HCT116 (cell line): ENCODE results near the gene WLS.

ENCODE experiments used
- EZH2phosphoT487 ChIP-seq: fragments of 200-600 bp; IDR thresholded peaks from 2 replicates; pipeline ENCODE4 v1.6.1; 2018; ENCODE audit warnings: antibody characterized with exemption, borderline replicate concordance
- POLR2A ChIP-seq: IDR thresholded peaks from 2 replicates; pipeline ENCODE4 v1.7.0; 2011; ENCODE audit warnings: borderline replicate concordance; ENCODE audit not compliant: insufficient read depth, insufficient read length; ENCODE audit errors: extremely low read depth
- POLR2AphosphoS5 ChIP-seq: IDR thresholded peaks from 2 replicates; pipeline ENCODE4 v1.6.1; 2011; ENCODE audit warnings: mild to moderate bottlenecking, low read depth, low read length, moderate library complexity
- SRF ChIP-seq: IDR thresholded peaks from 2 replicates; pipeline ENCODE4 v1.6.1; 2012; ENCODE audit warnings: low read depth
- TCF7L2 ChIP-seq: IDR thresholded peaks from 2 replicates; pipeline ENCODE4 v1.7.0; 2011; ENCODE audit warnings: borderline replicate concordance, inconsistent platforms; ENCODE audit not compliant: insufficient read depth, insufficient read length; ENCODE audit errors: extremely low read depth
- TF ChIP-seq, protein P1 (sequence below), 3 experiments: fragments of 200-600 bp in 1 of 3; sonication (generic) in 1 of 3; IDR thresholded peaks in 2 of 3; conservative IDR thresholded peaks in 1 of 3; 2 replicates each; pipeline ENCODE4 v1.5.1; 2012 to 2017; ENCODE audit warnings: low read depth in 2 of 3, low read length in 2 of 3, antibody characterized with exemption in 1 of 3, borderline replicate concordance in 1 of 3, control low read depth in 1 of 3, mild to moderate bottlenecking in 1 of 3, mixed read lengths in 1 of 3, mixed run types in 1 of 3, moderate library complexity in 1 of 3; ENCODE audit not compliant: insufficient read depth in 1 of 3
- TF ChIP-seq, protein P2 (sequence below): IDR thresholded peaks from 2 replicates; pipeline ENCODE4 v1.6.1; 2012
- TF ChIP-seq, protein P3 (sequence below): IDR thresholded peaks from 2 replicates; pipeline ENCODE4 v1.6.1; 2012; ENCODE audit warnings: low read depth

DNA sequence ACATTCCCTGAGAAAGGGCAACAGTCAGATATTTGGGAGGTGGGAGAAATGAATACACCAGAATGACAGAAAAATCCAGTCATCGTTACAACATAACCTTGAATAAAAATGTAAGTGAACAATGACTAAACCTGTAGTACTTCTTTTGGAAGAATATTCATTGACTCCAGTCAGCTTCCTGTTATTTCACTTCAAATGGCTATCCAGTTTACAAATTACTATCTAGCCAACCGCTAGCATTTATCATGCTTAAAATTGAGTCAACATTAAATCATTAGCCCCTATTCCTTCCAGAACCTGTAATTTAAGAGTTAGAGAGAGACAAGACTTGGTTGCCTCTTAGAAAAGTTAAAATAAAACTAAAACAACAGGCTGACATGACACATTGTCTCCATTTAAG is 33.6 kb downstream of the WLS start:
- no peak for TF ChIP-seq EZH2phosphoT487
- TF ChIP-seq, protein P1, sequence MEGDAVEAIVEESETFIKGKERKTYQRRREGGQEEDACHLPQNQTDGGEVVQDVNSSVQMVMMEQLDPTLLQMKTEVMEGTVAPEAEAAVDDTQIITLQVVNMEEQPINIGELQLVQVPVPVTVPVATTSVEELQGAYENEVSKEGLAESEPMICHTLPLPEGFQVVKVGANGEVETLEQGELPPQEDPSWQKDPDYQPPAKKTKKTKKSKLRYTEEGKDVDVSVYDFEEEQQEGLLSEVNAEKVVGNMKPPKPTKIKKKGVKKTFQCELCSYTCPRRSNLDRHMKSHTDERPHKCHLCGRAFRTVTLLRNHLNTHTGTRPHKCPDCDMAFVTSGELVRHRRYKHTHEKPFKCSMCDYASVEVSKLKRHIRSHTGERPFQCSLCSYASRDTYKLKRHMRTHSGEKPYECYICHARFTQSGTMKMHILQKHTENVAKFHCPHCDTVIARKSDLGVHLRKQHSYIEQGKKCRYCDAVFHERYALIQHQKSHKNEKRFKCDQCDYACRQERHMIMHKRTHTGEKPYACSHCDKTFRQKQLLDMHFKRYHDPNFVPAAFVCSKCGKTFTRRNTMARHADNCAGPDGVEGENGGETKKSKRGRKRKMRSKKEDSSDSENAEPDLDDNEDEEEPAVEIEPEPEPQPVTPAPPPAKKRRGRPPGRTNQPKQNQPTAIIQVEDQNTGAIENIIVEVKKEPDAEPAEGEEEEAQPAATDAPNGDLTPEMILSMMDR (IDR thresholded peaks at IDR 0.05 in 2 of 3, conservative IDR thresholded peaks at IDR 0.05 in 1 of 3; ENCODE audit: borderline replicate concordance in 1 of 3, insufficient read depth in 1 of 3, low read depth in 2 of 3, low read length in 2 of 3), result no peak
- TF ChIP-seq, protein P2, sequence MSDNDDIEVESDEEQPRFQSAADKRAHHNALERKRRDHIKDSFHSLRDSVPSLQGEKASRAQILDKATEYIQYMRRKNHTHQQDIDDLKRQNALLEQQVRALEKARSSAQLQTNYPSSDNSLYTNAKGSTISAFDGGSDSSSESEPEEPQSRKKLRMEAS, result no peak
- no peak for TF ChIP-seq SRF
- TF ChIP-seq POLR2AphosphoS5, result no peak
- TF ChIP-seq, protein P3, sequence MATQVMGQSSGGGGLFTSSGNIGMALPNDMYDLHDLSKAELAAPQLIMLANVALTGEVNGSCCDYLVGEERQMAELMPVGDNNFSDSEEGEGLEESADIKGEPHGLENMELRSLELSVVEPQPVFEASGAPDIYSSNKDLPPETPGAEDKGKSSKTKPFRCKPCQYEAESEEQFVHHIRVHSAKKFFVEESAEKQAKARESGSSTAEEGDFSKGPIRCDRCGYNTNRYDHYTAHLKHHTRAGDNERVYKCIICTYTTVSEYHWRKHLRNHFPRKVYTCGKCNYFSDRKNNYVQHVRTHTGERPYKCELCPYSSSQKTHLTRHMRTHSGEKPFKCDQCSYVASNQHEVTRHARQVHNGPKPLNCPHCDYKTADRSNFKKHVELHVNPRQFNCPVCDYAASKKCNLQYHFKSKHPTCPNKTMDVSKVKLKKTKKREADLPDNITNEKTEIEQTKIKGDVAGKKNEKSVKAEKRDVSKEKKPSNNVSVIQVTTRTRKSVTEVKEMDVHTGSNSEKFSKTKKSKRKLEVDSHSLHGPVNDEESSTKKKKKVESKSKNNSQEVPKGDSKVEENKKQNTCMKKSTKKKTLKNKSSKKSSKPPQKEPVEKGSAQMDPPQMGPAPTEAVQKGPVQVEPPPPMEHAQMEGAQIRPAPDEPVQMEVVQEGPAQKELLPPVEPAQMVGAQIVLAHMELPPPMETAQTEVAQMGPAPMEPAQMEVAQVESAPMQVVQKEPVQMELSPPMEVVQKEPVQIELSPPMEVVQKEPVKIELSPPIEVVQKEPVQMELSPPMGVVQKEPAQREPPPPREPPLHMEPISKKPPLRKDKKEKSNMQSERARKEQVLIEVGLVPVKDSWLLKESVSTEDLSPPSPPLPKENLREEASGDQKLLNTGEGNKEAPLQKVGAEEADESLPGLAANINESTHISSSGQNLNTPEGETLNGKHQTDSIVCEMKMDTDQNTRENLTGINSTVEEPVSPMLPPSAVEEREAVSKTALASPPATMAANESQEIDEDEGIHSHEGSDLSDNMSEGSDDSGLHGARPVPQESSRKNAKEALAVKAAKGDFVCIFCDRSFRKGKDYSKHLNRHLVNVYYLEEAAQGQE, result no peak
- no peak for TF ChIP-seq TCF7L2
- no peak for TF ChIP-seq POLR2A
